BE2C (cell line): Measurements from ENCODE around the gene METTL25B.

ENCODE experiments used
- DNase-seq: peaks from one replicate; pipeline ENCODE4 v3.0.0-alpha.2; 2020
- H3K27me3 ChIP-seq: fragments of 250-450 bp; sonication (Bioruptor Pico); 2 replicates; pipeline ENCODE4 v1.5.1; 2020; ENCODE audit warnings: mild to moderate bottlenecking
- H3K36me3 ChIP-seq: fragments of 250-450 bp; sonication (Bioruptor Pico); 2 replicates; pipeline ENCODE4 v1.5.1; 2020; ENCODE audit warnings: mild to moderate bottlenecking
- H3K4me1 ChIP-seq: fragments of 250-450 bp; sonication (Bioruptor Pico); 2 replicates; pipeline ENCODE4 v1.5.1; 2020
- H3K4me3 ChIP-seq: 2 replicates; pipeline ENCODE4 v1.5.1; 2011; ENCODE audit warnings: low read depth, low read length
- H3K9me3 ChIP-seq: fragments of 250-450 bp; sonication (Bioruptor Pico); 2 replicates; pipeline ENCODE4 v1.5.1; 2020
- TF ChIP-seq, protein P1 (sequence below): IDR thresholded peaks from 2 replicates; pipeline ENCODE4 v1.5.1; 2012; ENCODE audit warnings: mild to moderate bottlenecking, low read depth, low read length

The METTL25B gene

DNA sequence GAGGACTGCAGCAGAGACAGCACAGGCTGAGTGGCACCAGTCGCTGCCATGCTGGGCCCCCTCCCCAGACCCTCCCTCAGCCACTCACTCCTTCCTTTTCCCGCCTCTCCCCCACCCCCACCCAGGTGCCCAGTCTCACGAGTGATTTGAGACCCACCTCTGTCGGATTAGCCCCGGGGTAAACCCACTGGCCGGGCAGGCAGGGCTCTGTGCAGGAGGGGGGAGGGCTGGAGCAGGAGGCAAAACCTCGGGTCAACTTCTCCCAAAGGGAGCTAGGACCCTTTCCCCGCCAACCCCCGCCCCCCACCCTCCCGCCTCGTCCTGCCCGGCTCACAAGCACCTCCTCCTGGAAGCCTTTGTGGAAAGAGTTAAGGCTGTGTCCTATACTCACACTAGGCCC is 16.1 kb downstream of the METTL25B start:
- TF ChIP-seq, protein P1, sequence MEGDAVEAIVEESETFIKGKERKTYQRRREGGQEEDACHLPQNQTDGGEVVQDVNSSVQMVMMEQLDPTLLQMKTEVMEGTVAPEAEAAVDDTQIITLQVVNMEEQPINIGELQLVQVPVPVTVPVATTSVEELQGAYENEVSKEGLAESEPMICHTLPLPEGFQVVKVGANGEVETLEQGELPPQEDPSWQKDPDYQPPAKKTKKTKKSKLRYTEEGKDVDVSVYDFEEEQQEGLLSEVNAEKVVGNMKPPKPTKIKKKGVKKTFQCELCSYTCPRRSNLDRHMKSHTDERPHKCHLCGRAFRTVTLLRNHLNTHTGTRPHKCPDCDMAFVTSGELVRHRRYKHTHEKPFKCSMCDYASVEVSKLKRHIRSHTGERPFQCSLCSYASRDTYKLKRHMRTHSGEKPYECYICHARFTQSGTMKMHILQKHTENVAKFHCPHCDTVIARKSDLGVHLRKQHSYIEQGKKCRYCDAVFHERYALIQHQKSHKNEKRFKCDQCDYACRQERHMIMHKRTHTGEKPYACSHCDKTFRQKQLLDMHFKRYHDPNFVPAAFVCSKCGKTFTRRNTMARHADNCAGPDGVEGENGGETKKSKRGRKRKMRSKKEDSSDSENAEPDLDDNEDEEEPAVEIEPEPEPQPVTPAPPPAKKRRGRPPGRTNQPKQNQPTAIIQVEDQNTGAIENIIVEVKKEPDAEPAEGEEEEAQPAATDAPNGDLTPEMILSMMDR: no peak
- Histone ChIP-seq H3K36me3 (peaks cover 41% of the 10 kb centered on the region), H3K9me3 (no peaks in the 10 kb centered on the region), H3K27me3 (no peaks in the 10 kb centered on the region), H3K4me1 (peaks cover 24% of the 10 kb centered on the region), H3K4me3 (no peak overlapping the region)
- DNase-seq: no peak

DNA sequence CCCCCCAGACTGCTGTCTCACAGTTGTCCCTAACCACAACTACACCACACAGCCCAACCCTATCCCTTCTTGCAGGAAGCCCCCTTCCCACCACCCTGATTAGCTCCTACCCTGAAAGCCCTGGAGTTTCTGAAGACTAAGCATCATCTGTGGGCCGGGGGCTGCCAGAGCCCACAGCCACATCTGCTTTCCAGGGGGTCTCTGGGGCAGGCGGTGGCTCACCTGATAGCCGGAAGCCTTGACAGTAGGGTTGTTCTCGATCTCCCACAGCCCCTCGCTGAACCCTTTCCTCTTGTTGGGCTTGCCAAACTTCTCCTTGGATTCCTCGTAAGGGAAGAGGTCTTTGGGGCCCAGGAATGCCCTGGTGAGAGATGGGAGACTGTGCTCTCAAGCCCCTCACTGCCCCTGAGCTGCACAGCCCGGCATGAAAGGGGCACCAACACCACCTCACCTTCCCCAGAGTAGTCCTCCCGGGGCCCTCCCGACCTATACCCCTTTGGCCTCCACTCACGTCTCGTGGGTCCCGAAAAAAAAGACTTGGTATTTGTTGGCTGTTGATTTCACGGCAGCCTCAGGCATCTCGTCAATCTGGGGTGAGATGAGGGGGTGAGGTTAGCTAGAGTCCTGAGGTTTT is 16.6 kb downstream of the METTL25B start:
- H3K36me3 ChIP-seq: peaks cover 47% of the 10 kb centered on the region
- DNase-seq: no peak
- no peaks in the 10 kb centered on the region for H3K27me3 ChIP-seq
- no peak overlapping the region for H3K4me3 ChIP-seq
- TF ChIP-seq, protein P1: no peak
- no peaks in the 10 kb centered on the region for H3K9me3 ChIP-seq
- H3K4me1 ChIP-seq: peaks cover 27% of the 10 kb centered on the region

DNA sequence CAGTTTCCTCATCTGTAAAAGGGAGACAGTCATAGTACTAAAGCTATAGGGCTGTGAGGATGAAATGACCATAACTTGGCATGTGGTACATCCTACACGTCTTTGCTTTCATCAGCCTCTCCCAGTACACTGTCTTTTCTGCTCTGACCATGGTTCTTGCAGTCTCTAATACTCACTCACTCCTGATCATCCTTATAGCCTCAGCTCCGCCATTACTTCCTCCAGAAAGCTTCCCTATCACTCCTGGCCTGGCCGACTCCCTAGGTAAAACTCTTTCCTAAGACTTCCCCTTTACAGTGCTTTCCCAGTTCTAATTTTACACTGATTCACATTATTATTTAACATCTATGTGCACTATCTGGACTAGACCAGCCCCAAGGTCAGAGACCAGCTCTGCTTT is 17.6 kb downstream of the METTL25B start:
- Histone ChIP-seq H3K36me3 (peaks cover 48% of the 10 kb centered on the region), H3K4me1 (peaks cover 27% of the 10 kb centered on the region), H3K4me3 (no peak overlapping the region), H3K9me3 (no peaks in the 10 kb centered on the region), H3K27me3 (no peaks in the 10 kb centered on the region)
- no peak for DNase-seq
- TF ChIP-seq, protein P1: no peak

DNA sequence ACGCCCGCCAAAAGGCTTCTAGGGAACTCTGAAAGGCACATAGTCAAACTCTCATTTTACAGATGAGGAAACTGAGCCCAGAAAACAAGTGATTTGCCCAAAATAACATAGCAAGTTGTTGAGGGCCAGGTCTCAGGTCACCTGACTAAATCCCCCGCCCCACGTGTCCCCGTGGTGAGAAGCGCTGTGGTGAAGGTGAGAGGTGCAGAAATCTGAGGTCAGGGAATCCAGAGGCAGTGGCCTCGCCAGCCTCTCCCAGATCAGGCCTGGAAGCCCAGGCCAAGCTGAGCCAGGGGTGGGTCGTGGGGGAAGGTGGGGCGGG is 18.1 kb downstream of the METTL25B start:
- no peak overlapping the region for H3K4me3 ChIP-seq
- H3K9me3 ChIP-seq: no peaks in the 10 kb centered on the region
- peaks cover 27% of the 10 kb centered on the region for H3K4me1 ChIP-seq
- no peak for DNase-seq
- no peaks in the 10 kb centered on the region for H3K27me3 ChIP-seq
- peaks cover 48% of the 10 kb centered on the region for H3K36me3 ChIP-seq
- TF ChIP-seq, protein P1: no peak

DNA sequence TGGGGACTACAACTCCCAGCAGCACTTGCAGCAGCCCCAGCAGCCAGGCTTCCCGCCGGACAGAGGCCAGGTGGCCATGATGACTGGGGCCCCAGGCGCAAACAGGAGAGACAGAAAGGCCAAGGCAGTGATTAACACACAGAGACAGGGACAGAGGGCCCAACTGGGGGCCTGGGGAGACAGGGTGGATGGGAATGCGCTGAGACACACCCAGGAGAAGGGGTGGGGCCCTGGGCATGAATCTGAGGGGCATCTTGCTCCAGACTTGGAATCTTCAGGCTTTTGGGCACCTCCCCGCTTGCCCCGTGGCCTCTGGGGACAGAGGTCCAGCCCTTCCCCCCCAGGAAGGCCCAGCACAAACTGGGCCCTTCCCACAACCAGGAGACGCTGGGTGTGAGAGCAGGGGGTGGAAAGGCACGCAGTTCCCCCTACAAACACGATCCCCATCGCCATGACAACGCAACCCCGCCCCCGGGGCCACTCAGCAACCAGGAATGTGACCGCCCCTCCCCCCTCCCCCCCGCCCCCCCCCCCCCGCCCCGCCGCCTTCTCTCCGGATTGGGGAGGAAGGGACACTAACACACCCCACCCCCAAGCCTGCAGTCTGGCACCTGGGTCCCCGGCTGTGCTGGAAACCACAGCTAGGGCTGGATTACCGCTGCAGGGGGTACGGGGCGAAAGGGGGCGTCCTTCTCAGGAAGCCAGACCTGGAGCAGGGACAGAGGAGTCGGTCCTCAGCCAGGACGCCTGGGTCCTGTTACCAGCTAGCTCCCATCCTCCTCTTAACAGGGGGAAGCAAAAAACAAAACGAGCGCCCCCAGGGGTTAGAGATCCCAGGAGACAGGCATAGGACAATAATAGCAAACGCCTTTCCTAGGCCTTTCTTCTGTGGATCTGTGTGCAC is 18.7 kb downstream of the METTL25B start:
- Histone ChIP-seq H3K36me3 (peaks cover 43% of the 10 kb centered on the region), H3K4me1 (peaks cover 27% of the 10 kb centered on the region), H3K27me3 (no peaks in the 10 kb centered on the region), H3K4me3 (peak overlapping the region; percentile 98), H3K9me3 (no peaks in the 10 kb centered on the region)
- TF ChIP-seq, protein P1: peak; percentile 49
- DNase-seq: peak; percentile 91
